Smooth muscle cell (in vitro differentiated cells): Measurements from ENCODE around the gene C1QC. TPM values are rescaled to one million over a fixed set of nuclear protein-coding genes. Genes with fewer than 3 reads are reported as not detected.

ENCODE experiments used
- DNase-seq: peaks from one replicate; lab custom pipeline; 2025; ENCODE audit not compliant: unreplicated experiment; lab: John Stamatoyannopoulos, UW
- H2AFZ ChIP-seq: fragments of 200-600 bp; sonication (generic); 2 replicates; pipeline ENCODE4 v1.6.0; 2016; ENCODE audit warnings: antibody characterized with exemption, low read depth, mild to moderate bottlenecking
- H3F3A ChIP-seq: fragments of 200-600 bp; sonication (generic); 2 replicates; pipeline ENCODE4 v1.6.0; 2017; ENCODE audit warnings: antibody characterized with exemption, low read depth
- H3K27ac ChIP-seq: fragments of 200-600 bp; sonication (generic); 2 replicates; pipeline ENCODE4 v1.5.1; 2016; ENCODE audit warnings: low read depth, mild to moderate bottlenecking
- H3K27me3 ChIP-seq: fragments of 200-600 bp; sonication (generic); 2 replicates; pipeline ENCODE4 v1.6.1; 2016; ENCODE audit warnings: low read depth, mild to moderate bottlenecking
- H3K36me3 ChIP-seq: fragments of 200-600 bp; sonication (generic); 2 replicates; pipeline ENCODE4 v1.5.1; 2016; ENCODE audit warnings: low read depth
- H3K4me1 ChIP-seq: fragments of 200-600 bp; sonication (generic); 2 replicates; pipeline ENCODE4 v1.5.1; 2016; ENCODE audit warnings: low read depth
- H3K4me2 ChIP-seq: fragments of 200-600 bp; sonication (generic); 2 replicates; pipeline ENCODE4 v1.6.0; 2016; ENCODE audit warnings: mild to moderate bottlenecking
- H3K4me3 ChIP-seq: fragments of 200-600 bp; sonication (generic); 2 replicates; pipeline ENCODE4 v1.5.1; 2016; ENCODE audit warnings: mild to moderate bottlenecking
- H3K79me2 ChIP-seq: fragments of 200-600 bp; sonication (generic); 2 replicates; pipeline ENCODE4 v1.6.0; 2016; ENCODE audit warnings: low read depth, mild to moderate bottlenecking
- H3K9ac ChIP-seq: fragments of 200-600 bp; sonication (generic); 2 replicates; pipeline ENCODE4 v1.6.0; 2016; ENCODE audit warnings: low read depth
- H3K9me3 ChIP-seq: fragments of 200-600 bp; sonication (generic); replicated peaks from 2 replicates; pipeline ENCODE4 v1.5.1; 2016; ENCODE audit warnings: low read depth
- H4K20me1 ChIP-seq: fragments of 200-600 bp; sonication (generic); 2 replicates; pipeline ENCODE4 v1.6.0; 2016; ENCODE audit warnings: low read depth
- WGBS: methylation state at CpG from one replicate; pipeline ENCODE4 v1.1.7; 2016; ENCODE audit warnings: low lambda C conversion rate; 5-methylcytosine and 5-hydroxymethylcytosine counted together
- polyA plus RNA-seq: library from polyadenylated mRNA; unstranded; fragments of >200 nt; fragmentation: Nextera tagmentation; extraction: Ambion mirVana; gene quantifications from 2 replicates; pipeline ENCODE4 v1.2.1, GENCODE V29; 2016
- total RNA-seq: library from RNA; depleted of rRNA; stranded (reverse); fragments of >200 nt; gene quantifications from 2 replicates; pipeline ENCODE4 v1.2.3, GENCODE V29; 2014
- TF ChIP-seq, protein P1 (sequence below): fragments of 200-600 bp; sonication (generic); IDR thresholded peaks from 2 replicates; pipeline ENCODE4 v1.5.1; 2017; ENCODE audit warnings: borderline replicate concordance, mild to moderate bottlenecking, antibody characterized with exemption; ENCODE audit not compliant: insufficient read depth, poor library complexity, severe bottlenecking

Gene C1QC
- total and polyA plus RNA-seq, 2 experiments from 2014 or later = not detected

- Histone ChIP-seq H3K79me2 (no peaks in the 10 kb centered on the region), H3K27ac (no peak overlapping the region), H3K36me3 (no peaks in the 10 kb centered on the region), H3K27me3 (peaks cover 47% of the 10 kb centered on the region), H3K4me1 (no peaks in the 10 kb centered on the region), H3K4me2 (no peak overlapping the region), H3F3A (no peaks in the 10 kb centered on the region), H4K20me1 (no peaks in the 10 kb centered on the region), H2AFZ (no peak overlapping the region), H3K4me3 (no peak overlapping the region), H3K9me3 (no peaks in the 10 kb centered on the region), H3K9ac (no peak overlapping the region)
- DNase-seq = no peak
- TF ChIP-seq, protein P1, sequence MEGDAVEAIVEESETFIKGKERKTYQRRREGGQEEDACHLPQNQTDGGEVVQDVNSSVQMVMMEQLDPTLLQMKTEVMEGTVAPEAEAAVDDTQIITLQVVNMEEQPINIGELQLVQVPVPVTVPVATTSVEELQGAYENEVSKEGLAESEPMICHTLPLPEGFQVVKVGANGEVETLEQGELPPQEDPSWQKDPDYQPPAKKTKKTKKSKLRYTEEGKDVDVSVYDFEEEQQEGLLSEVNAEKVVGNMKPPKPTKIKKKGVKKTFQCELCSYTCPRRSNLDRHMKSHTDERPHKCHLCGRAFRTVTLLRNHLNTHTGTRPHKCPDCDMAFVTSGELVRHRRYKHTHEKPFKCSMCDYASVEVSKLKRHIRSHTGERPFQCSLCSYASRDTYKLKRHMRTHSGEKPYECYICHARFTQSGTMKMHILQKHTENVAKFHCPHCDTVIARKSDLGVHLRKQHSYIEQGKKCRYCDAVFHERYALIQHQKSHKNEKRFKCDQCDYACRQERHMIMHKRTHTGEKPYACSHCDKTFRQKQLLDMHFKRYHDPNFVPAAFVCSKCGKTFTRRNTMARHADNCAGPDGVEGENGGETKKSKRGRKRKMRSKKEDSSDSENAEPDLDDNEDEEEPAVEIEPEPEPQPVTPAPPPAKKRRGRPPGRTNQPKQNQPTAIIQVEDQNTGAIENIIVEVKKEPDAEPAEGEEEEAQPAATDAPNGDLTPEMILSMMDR = no peak
- WGBS = 88% methylated on average over 12 of the region's 12 CpGs
Observed at GRCh38 chr1:22619798-22620197, 23.6 kb upstream of the C1QC start.

GRCh38 chr1:22621761-22622160, 21.7 kb upstream of the C1QC start:
- no peak overlapping the region for H3K4me2 ChIP-seq
- TF ChIP-seq, protein P1 = no peak

GRCh38 chr1:22625262-22625925, 18.0 kb upstream of the C1QC start:
- no peaks in the 10 kb centered on the region for H3K36me3 ChIP-seq
- no peak for DNase-seq
- H3K79me2 ChIP-seq = no peaks in the 10 kb centered on the region
- no peak overlapping the region for H3K9ac ChIP-seq
- H3K4me3 ChIP-seq = no peak overlapping the region
- H3K9me3 ChIP-seq = no peaks in the 10 kb centered on the region
- no peaks in the 10 kb centered on the region for H3F3A ChIP-seq
- H3K27ac ChIP-seq = no peak overlapping the region
- TF ChIP-seq, protein P1 = no peak
- 57% methylated on average over 9 of the region's 9 CpGs for WGBS
- H2AFZ ChIP-seq = no peak overlapping the region
- H3K4me1 ChIP-seq = no peaks in the 10 kb centered on the region
- no peak overlapping the region for H3K4me2 ChIP-seq
- no peaks in the 10 kb centered on the region for H4K20me1 ChIP-seq
- H3K27me3 ChIP-seq = peaks cover 48% of the 10 kb centered on the region

More at GRCh38 chr1:22621761-22622160, 21.7 kb upstream of the C1QC start:
- H4K20me1 ChIP-seq = no peaks in the 10 kb centered on the region
- DNase-seq = no peak
- H3K9ac ChIP-seq = no peak overlapping the region
- H3K9me3 ChIP-seq = no peaks in the 10 kb centered on the region
- H3F3A ChIP-seq = no peaks in the 10 kb centered on the region
- H3K79me2 ChIP-seq = no peaks in the 10 kb centered on the region
- H3K36me3 ChIP-seq = no peaks in the 10 kb centered on the region
- 78% methylated on average over 4 of the region's 4 CpGs for WGBS
- H3K4me3 ChIP-seq = no peak overlapping the region
- no peaks in the 10 kb centered on the region for H3K4me1 ChIP-seq
- H2AFZ ChIP-seq = no peak overlapping the region
- peaks cover 38% of the 10 kb centered on the region for H3K27me3 ChIP-seq
- H3K27ac ChIP-seq = no peak overlapping the region
